NCI-H1436 treated with DMSO at 0.1 percent for 48 hours (cell line): ENCODE measurements around the gene VAV1.
A peak's percentile ranks its signal among the peaks of the same experiment; 100 is the strongest.
"Not testable (repeated sequence)": the region's sequence is repeated elsewhere in the genome, so short reads cannot be mapped to it uniquely, and the experiment has no call there.

ENCODE experiments used
- DNase-seq: peaks from one replicate; lab custom pipeline; 2025; lab: John Stamatoyannopoulos, UW

VAV1 gene

GRCh38 chr19:6737284-6737872, 35.1 kb upstream of the VAV1 start, which contains the start of gene GPR108:
TSS of gene GPR108 (minus strand) at chr19:6737580. CDS start at chr19:6737576, 4 bp downstream.
- peak; percentile 100 for DNase-seq

GRCh38 chr19:6737873-6738786, 34.4 kb upstream of the VAV1 start:
- peak; percentile 65 for DNase-seq

- DNase-seq = no peak
These were observed 33.6 kb upstream of the VAV1 start for GRCh38 chr19:6738787-6739389.

GRCh38 chr19:6739390-6739882, 33.1 kb upstream of the VAV1 start, which contains the start of gene TRIP10:
TSS of gene TRIP10 (plus strand) at chr19:6739680. CDS start at chr19:6739762, 82 bp downstream.
- DNase-seq = peak; percentile 41

- DNase-seq = no peak
These were observed 32.5 kb upstream of the VAV1 start for GRCh38 chr19:6739883-6740588.

- DNase-seq = no peak
These were observed 31.7 kb upstream of the VAV1 start for GRCh38 chr19:6740589-6741343.

GRCh38 chr19:6743066-6743465, 29.4 kb upstream of the VAV1 start:
- no peak for DNase-seq

GRCh38 chr19:6743714-6744380, 28.7 kb upstream of the VAV1 start:
- DNase-seq = no peak

GRCh38 chr19:6744381-6745301, 27.9 kb upstream of the VAV1 start:
- DNase-seq = no peak

- no peak for DNase-seq
These were observed 26.5 kb upstream of the VAV1 start for GRCh38 chr19:6745965-6746364.

GRCh38 chr19:6748543-6748942, 24.0 kb upstream of the VAV1 start:
- DNase-seq = not testable (repeated sequence)

- DNase-seq = no peak
These were observed 22.4 kb upstream of the VAV1 start for GRCh38 chr19:6750062-6750461.

- no peak for DNase-seq
These were observed 21.3 kb upstream of the VAV1 start for GRCh38 chr19:6751189-6751588.

- DNase-seq = no peak
These were observed 20.0 kb upstream of the VAV1 start for GRCh38 chr19:6752256-6753177.

GRCh38 chr19:6753178-6754031, 19.1 kb upstream of the VAV1 start:
- no peak for DNase-seq

- DNase-seq = no peak
These were observed 18.4 kb upstream of the VAV1 start for GRCh38 chr19:6754136-6754535.

- no peak for DNase-seq
These were observed 17.6 kb upstream of the VAV1 start for GRCh38 chr19:6754653-6755463.
